Mesothelial cell of epicardium (in vitro differentiated cells): ENCODE results near the gene SPEM3. TPM values are rescaled to one million over a fixed set of nuclear protein-coding genes. Genes with fewer than 3 reads are reported as not detected.

Experiments used
- DNase-seq, 2 experiments: peaks; one replicate each; pipeline ENCODE4 v3.0.0; 2021; ENCODE audit warnings: low spot score in 2 of 2; ENCODE audit not compliant: unreplicated experiment in 2 of 2
- H3K27ac Mint-ChIP-seq: 2 replicates; pipeline ENCODE4 v1.8.0; 2021; ENCODE audit warnings: mixed read lengths
- H3K27me3 Mint-ChIP-seq: 2 replicates; pipeline ENCODE4 v1.8.0; 2021; ENCODE audit warnings: low read depth, mixed read lengths
- H3K36me3 Mint-ChIP-seq: 2 replicates; pipeline ENCODE4 v1.8.0; 2021; ENCODE audit warnings: mixed read lengths
- H3K4me1 Mint-ChIP-seq: 2 replicates; pipeline ENCODE4 v1.8.0; 2021; ENCODE audit warnings: mixed read lengths
- H3K4me3 Mint-ChIP-seq: 2 replicates; pipeline ENCODE4 v1.8.0; 2021; ENCODE audit warnings: mild to moderate bottlenecking, moderate library complexity, mixed read lengths
- H3K9me3 Mint-ChIP-seq: 2 replicates; pipeline ENCODE4 v1.8.0; 2021; ENCODE audit warnings: mixed read lengths
- total RNA-seq: library from RNA; stranded (reverse); gene quantifications from 3 replicates; pipeline ENCODE4 v1.2.1, GENCODE V29; 2021
- TF ChIP-seq, protein P1 (sequence below): fragments of 200-600 bp; sonication (generic); IDR thresholded peaks from one replicate; pipeline ENCODE4 v1.5.0; 2021; ENCODE audit warnings: antibody characterized with exemption; ENCODE audit not compliant: unreplicated experiment

The SPEM3 gene
- total RNA-seq, 1 donor from 2014 or later: not detected

DNA sequence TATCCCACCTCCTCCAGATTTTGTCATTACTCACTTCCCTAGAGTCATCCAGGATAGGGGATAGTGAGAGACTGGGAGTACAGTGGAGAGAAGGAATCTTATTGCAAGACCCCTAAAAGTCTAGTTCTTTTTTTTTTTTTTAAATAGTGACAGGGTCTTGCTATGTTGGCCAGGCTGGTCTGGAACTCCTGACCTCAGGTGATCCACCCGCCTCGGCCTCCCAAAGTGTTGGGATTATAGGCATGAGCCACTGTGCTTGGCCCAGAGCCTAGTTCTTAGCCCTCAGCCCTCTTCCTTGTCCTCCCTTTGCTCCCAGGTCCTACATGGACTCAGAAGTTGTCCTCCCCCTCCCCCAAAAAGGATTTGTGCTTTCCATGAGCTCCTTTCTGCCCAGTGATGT lies 13.5 kb downstream of the SPEM3 start:
- H3K36me3 Mint-ChIP-seq: no peaks in the 10 kb centered on the region

DNA sequence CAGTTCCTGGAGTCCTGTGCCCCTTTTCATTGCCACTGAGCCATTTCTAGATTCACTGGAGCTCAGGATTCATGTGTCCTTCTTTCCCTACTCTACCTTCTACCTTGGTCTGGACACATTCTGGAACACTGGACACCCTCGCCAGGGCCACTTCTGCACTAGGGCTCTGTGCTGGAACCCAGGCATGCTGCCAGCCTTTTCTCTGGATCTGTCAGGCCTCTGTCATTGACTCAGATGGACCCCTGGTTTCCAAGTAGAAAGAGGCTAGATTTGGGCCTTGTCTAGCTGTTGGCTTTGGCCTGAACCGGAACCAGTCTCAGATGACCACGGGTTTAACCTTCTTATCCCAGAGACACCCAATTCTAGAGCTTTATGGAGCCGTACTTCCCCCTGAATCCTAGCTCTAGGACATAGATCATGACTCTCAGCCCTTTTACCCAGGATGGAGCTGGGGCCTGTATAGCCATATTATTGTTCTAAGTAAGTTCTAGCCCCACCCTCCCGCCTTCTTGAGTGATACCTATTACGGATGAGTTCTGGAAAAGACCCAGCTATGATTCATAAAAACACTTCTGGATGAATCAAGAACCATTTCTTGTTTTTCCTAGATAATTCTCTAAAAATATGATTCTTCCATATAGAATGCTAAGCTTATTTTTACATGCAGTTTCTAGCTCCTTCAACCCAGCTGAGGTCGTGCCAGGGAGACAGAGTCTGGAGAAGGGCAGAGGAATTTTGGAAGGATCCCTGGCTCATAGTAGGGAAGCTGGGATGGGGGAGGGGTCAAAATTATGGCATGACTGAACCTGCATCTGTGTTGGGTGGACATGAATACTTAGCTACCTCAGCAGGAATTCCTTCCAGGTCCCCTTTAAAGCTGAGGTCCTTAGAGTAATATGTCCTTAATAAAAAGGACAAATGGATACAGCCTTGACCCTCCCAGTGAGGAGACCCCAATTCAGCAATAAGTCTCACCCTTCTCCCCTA lies 15.1 kb downstream of the SPEM3 start:
- peaks cover 27% of the 10 kb centered on the region for H3K27me3 Mint-ChIP-seq
- peak overlapping the region; percentile 75 for H3K4me3 Mint-ChIP-seq
- no peaks in the 10 kb centered on the region for H3K9me3 Mint-ChIP-seq
- TF ChIP-seq, protein P1, sequence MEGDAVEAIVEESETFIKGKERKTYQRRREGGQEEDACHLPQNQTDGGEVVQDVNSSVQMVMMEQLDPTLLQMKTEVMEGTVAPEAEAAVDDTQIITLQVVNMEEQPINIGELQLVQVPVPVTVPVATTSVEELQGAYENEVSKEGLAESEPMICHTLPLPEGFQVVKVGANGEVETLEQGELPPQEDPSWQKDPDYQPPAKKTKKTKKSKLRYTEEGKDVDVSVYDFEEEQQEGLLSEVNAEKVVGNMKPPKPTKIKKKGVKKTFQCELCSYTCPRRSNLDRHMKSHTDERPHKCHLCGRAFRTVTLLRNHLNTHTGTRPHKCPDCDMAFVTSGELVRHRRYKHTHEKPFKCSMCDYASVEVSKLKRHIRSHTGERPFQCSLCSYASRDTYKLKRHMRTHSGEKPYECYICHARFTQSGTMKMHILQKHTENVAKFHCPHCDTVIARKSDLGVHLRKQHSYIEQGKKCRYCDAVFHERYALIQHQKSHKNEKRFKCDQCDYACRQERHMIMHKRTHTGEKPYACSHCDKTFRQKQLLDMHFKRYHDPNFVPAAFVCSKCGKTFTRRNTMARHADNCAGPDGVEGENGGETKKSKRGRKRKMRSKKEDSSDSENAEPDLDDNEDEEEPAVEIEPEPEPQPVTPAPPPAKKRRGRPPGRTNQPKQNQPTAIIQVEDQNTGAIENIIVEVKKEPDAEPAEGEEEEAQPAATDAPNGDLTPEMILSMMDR: no peak
- H3K4me1 Mint-ChIP-seq: peaks cover 48% of the 10 kb centered on the region
- no peak for DNase-seq
- H3K27ac Mint-ChIP-seq: peak overlapping the region; percentile 81
- H3K36me3 Mint-ChIP-seq: peaks cover 8% of the 10 kb centered on the region

More for the DNA sequence above, 13.5 kb downstream of the SPEM3 start:
- peaks cover 62% of the 10 kb centered on the region for H3K4me1 Mint-ChIP-seq
- no peaks in the 10 kb centered on the region for H3K9me3 Mint-ChIP-seq
- H3K27ac Mint-ChIP-seq: peak overlapping the region; percentile 79
- H3K27me3 Mint-ChIP-seq: peaks cover 34% of the 10 kb centered on the region
- TF ChIP-seq, protein P1: no peak
- no peak for DNase-seq
- H3K4me3 Mint-ChIP-seq: peak overlapping the region; percentile 94

DNA sequence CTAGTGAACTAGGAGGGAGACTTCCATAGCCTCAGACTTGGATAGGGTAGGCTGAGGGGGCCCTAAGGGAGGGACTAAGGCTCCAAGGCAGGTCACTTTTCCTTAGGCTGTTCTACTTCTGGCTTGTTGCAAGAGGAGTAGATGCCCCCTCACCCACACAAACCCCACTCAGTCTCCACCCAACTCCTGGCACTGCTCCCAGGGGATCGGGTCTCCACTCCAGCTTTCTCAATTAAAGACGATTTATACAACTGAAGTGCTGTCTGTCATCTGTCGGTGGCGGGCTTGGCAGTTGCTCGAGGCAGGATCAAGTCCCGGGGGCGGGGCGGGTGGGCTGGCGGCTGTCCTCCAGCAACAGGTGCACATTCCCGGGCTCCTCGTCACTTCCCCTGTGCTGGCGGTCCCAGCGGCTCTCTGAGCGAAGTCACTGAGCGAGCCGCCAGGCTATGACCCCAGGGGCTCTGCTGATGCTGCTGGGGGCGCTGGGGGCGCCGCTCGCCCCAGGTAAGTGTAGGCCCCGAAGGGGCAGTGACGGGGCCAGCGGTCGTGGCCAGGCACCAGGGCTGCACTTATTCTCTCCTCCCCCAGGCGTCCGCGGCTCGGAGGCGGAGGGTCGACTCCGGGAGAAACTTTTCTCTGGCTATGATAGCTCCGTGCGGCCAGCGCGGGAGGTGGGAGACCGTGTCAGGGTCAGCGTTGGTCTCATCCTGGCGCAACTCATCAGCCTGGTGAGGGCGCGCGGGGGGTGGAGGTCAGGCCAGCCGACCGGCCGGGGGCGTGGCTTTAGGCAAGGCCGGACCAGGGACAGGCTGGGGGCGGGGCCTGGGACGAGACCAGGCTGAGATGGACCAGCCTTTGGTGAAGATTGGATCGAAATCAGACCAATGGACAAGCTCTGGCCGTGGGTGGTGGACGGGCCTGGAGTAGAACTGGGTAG lies 16.3 kb downstream of the SPEM3 start, which contains the start of gene CHRNB1:
TSS of gene CHRNB1 (plus strand) at position 380 of the 937 bp plus-strand sequence. CDS start at position 447, 67 bp downstream.
- no peaks in the 10 kb centered on the region for H3K9me3 Mint-ChIP-seq
- H3K4me1 Mint-ChIP-seq: peaks cover 44% of the 10 kb centered on the region
- peaks cover 24% of the 10 kb centered on the region for H3K27me3 Mint-ChIP-seq
- peak within 1 kb of the TSS; percentile 81 for H3K27ac Mint-ChIP-seq
- H3K4me3 Mint-ChIP-seq: peak within 1 kb of the TSS; percentile 75
- peaks cover 9% of the 10 kb centered on the region for H3K36me3 Mint-ChIP-seq
- DNase-seq: peak in 1 of 2 experiments; percentile 49
- TF ChIP-seq, protein P1: no peak

DNA sequence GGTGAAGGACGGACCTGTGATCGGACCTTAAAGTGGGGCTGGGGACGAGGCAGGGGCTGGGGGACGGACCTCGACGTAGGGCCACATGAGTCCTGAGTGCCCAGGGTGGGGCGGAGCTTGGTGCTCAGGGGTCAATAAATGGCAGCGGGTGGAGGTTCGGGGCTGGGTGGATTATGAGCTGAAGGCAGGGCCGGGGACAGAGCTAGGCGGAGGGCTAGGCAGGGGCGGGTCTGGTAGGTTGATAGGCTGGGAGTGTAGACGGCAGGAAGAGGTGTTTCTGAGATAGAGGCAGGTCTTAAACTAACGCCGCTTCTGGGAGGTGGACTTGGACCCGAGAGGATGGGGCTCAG lies 16.9 kb downstream of the SPEM3 start:
- H3K27ac Mint-ChIP-seq: peak overlapping the region; percentile 78
- peaks cover 21% of the 10 kb centered on the region for H3K27me3 Mint-ChIP-seq
- DNase-seq: no peak
- peak overlapping the region; percentile 75 for H3K4me3 Mint-ChIP-seq
- H3K9me3 Mint-ChIP-seq: no peaks in the 10 kb centered on the region
- H3K4me1 Mint-ChIP-seq: peaks cover 40% of the 10 kb centered on the region
- peaks cover 9% of the 10 kb centered on the region for H3K36me3 Mint-ChIP-seq
- TF ChIP-seq, protein P1: no peak

DNA sequence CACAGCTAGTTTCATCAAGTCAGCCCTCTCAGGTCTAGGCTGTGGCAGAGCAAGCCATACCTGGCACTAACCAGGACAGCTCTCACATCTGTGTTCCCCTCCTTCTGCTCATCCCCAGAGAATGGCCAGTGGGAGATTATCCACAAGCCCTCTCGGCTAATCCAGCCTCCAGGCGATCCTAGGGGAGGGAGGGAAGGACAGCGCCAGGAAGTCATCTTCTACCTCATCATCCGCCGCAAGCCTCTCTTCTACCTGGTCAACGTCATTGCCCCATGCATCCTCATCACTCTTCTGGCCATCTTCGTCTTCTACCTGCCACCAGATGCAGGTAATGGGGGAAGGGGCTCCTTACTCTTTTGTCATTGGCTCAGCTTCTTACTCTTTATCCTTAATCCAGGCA lies 19.8 kb downstream of the SPEM3 start:
- H3K4me1 Mint-ChIP-seq: peaks cover 22% of the 10 kb centered on the region
- no peak overlapping the region for H3K27ac Mint-ChIP-seq

More for the DNA sequence above, 19.8 kb downstream of the SPEM3 start:
- H3K36me3 Mint-ChIP-seq: peaks cover 11% of the 10 kb centered on the region
- H3K27me3 Mint-ChIP-seq: peaks cover 21% of the 10 kb centered on the region
- H3K9me3 Mint-ChIP-seq: no peaks in the 10 kb centered on the region
- TF ChIP-seq, protein P1: no peak
- no peak overlapping the region for H3K4me3 Mint-ChIP-seq
- no peak for DNase-seq
